ENCODE measurements around the gene PHLPP1. TPM values are rescaled to one million over a fixed set of nuclear protein-coding genes. Genes with fewer than 3 reads are reported as not detected.

PHLPP1 gene
- total and polyA plus RNA-seq, 2 of the 4 experiments (the other 2 are of a cell fraction), result 3.3 to 3.6 TPM

- no peak overlapping the region for H3K9ac ChIP-seq (ENCODE audit: low read depth, low read length)
- H3K18ac ChIP-seq (ENCODE audit: low read depth, low read length), result no peak overlapping the region
- H4K5ac ChIP-seq (ENCODE audit: low read depth, low read length), result no peak overlapping the region
- dilution Hi-C loops (cut with HindIII; ENCODE audit: low sequenced_read_pairs, unreplicated experiment), result no loop called here
- H3K4ac ChIP-seq (ENCODE audit: low read depth, low read length), result no peak overlapping the region
- intact Hi-C loops (cut with micrococcal nuclease), result no loop called here
- ChIA-PET POLR2A (ENCODE audit: unreplicated experiment) (interaction anchor here (0.5 kb wide), 1 partner anchor 36 kb away, joined by 4 read pairs; no protein-coding TSS in a partner anchor), CTCF (no interaction called here)
- H3K27ac ChIP-seq (ENCODE audit: insufficient read depth, low read length), result no peak overlapping the region
- H2BK5ac ChIP-seq (ENCODE audit: low read depth, low read length, poor library complexity, severe bottlenecking), result no peak overlapping the region
- H2AFZ ChIP-seq (replicated peaks; ENCODE audit: low read length, poor library complexity), result no peak overlapping the region
- no peak overlapping the region for H2AK9ac ChIP-seq (replicated peaks; ENCODE audit: low read depth, low read length, poor library complexity)
- H3K4me2 ChIP-seq (ENCODE audit: low read depth, low read length), result no peak overlapping the region
- in situ Hi-C loops (cut with MboI; ENCODE audit: low sequenced_read_pairs), result no loop called here
- H3K4me3 ChIP-seq (ENCODE audit: insufficient read depth, low read depth, low read length), result no peak overlapping the region
- no TSS peak for BruUV-seq (replicated peaks)
- no peak overlapping the region for H2AK5ac ChIP-seq (ENCODE audit: low read depth, low read length)
- peak; percentile 53 for ATAC-seq (ENCODE audit: low read depth)
- peak; percentile 22 for DNase-seq
- no peak overlapping the region for H3K56ac ChIP-seq (ENCODE audit: extremely low read depth, insufficient read depth, low read length)
- WGBS, 2 experiments (ENCODE audit: extremely low coverage in 2 of 2, insufficient read length in 1 of 2), result no CpG with 5 or more reads among the region's 2 CpGs
- no peak overlapping the region for H3K14ac ChIP-seq (replicated peaks; ENCODE audit: low read depth, low read length)
- no peaks in the 10 kb centered on the region; a peak in 1 of 4 replicates for H3K79me1 ChIP-seq (ENCODE audit: low read depth in 1 of 2, low read length in 2 of 2)
- H2BK120ac ChIP-seq (ENCODE audit: low read depth, low read length), result no peak overlapping the region
- H4K20me1 ChIP-seq (ENCODE audit: insufficient read depth, low read length), result no peaks in the 10 kb centered on the region
- no peaks in the 10 kb centered on the region for H3K27me3 ChIP-seq (ENCODE audit: control insufficient read depth, insufficient read depth, low read length)
- no peak overlapping the region for H4K91ac ChIP-seq (ENCODE audit: insufficient read depth, low read depth, low read length)
- no peak overlapping the region for H4K8ac ChIP-seq (ENCODE audit: low read depth in 2 of 2, low read length in 2 of 2)
- TF ChIP-seq CEBPB (IDR thresholded peaks at IDR 0.05; ENCODE audit: low read depth, low read length), result peak; percentile 43; the same call in 1 of the 2 replicates
- TF ChIP-seq MAFK (IDR thresholded peaks at IDR 0.05; ENCODE audit: low read depth, low read length), result no peak
- H3K9me3 ChIP-seq (ENCODE audit: control insufficient read depth, insufficient read depth, low read length), result no peaks in the 10 kb centered on the region
- H3K23ac ChIP-seq (ENCODE audit: low read depth, low read length), result no peak overlapping the region
- H2BK15ac ChIP-seq (ENCODE audit: low read depth, low read length), result no peak overlapping the region
- no peaks in the 10 kb centered on the region for H3K36me3 ChIP-seq (ENCODE audit: control insufficient read depth, insufficient read depth, low read length)
- peaks cover 4% of the 10 kb centered on the region; the same call in 1 of the 2 replicates for H3K4me1 ChIP-seq (ENCODE audit: control insufficient read depth, insufficient read depth, low read length)
- no peaks in the 10 kb centered on the region for H3K9me1 ChIP-seq (ENCODE audit: insufficient read depth, low read length)
- no peak overlapping the region for H2BK20ac ChIP-seq (ENCODE audit: low read depth, low read length)
These were observed 203.9 kb downstream of the PHLPP1 start for GRCh38 chr18:62919109-62919838.

Data from IMR-90 (cell line).